ENCODE data around the gene SLC16A5. TPM values are rescaled to one million over a fixed set of nuclear protein-coding genes. Genes with fewer than 3 reads are reported as not detected.
"Not testable (repeated sequence)": the region's sequence is repeated elsewhere in the genome, so short reads cannot be mapped to it uniquely, and the experiment has no call there.

The SLC16A5 gene
- total RNA-seq, 2 donors from 2014 or later: 26.6 to 39.6 TPM

DNA sequence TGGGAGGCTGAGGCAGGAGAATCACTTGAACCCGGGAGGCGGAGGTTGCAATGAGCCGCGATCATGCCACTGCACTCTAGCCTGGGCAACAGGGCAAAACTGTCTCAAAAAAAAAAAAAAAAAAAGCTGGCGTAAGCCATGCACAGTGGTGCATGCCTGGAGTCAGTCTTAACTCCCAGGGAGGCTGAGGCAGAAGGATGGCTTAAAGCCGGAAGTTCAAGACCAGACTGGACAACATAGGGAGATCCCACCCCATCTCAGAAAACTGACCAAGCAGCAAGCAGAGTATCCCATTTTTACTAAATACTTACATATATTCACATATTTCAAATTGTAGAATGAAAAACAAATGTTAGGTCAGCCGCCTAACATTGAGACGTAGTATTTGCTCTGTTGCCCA is 39.2 kb downstream of the SLC16A5 start:
- ATAC-seq (no peak), DNase-seq (no peak)
- intact Hi-C loops (cut with DNase I, micrococcal nuclease): no loop called here

- intact Hi-C loops (cut with DNase I, micrococcal nuclease); DNase-seq: not testable (repeated sequence)
- ATAC-seq: peak; percentile 2
Observed at GRCh38 chr17:75127936-75128335, 40.2 kb downstream of the SLC16A5 start.

- ATAC-seq (no peak), DNase-seq (no peak)
- intact Hi-C loops (cut with DNase I, micrococcal nuclease): no loop called here
Observed at GRCh38 chr17:75128694-75129505, 41.1 kb downstream of the SLC16A5 start.

DNA sequence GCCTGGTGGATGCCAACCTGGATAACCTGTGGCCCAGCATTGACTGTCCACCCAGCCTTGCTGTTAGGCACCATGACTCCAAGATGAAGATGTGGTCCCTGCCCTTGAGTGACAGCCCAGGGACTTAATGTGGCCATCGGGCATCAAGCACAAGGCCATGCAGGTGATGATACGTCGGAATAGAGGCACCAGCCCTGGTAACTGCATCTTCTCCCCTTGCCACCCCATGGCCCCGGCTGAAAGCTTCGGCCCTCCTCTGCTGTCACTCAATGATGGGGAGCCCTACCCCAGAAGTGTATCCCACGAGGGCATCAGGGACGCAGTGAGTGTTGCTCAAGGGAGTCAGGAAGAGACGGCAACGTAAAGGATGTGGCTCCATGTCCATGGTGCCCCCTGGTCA is 41.8 kb downstream of the SLC16A5 start:
- no peak for ATAC-seq
- intact Hi-C loops (cut with DNase I, micrococcal nuclease): no loop called here
- no peak for DNase-seq

DNA sequence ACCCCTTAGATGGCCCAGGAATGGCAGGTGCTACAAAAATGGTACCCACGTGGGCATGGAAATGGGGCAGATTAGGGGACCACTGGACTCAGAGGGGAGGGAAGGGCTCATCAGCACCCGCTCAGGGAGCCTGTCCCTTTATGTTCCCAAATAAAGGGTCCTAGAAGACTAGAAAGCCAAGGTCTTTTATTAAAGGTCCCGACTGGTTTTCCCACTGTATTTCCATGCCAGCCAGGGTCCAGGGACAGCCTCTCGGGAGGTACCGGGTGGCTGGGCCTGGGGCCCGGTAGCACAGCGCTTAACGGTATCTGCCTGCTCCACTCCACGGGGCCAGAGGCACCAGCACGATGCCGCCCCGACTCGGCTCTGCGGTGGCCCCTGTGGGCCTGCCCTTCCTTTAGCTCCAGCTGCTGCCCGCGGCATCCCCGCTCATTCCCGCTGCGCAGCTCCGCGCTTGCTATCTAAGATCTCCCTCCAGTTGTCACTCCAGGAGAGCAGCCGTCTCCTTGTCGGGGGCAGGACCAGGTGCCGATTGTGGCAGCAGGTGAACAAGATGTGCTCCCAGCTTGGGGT is 42.4 kb downstream of the SLC16A5 start:
- DNase-seq (no peak), ATAC-seq (no peak)
- intact Hi-C loops (cut with DNase I, micrococcal nuclease): no loop called here

DNA sequence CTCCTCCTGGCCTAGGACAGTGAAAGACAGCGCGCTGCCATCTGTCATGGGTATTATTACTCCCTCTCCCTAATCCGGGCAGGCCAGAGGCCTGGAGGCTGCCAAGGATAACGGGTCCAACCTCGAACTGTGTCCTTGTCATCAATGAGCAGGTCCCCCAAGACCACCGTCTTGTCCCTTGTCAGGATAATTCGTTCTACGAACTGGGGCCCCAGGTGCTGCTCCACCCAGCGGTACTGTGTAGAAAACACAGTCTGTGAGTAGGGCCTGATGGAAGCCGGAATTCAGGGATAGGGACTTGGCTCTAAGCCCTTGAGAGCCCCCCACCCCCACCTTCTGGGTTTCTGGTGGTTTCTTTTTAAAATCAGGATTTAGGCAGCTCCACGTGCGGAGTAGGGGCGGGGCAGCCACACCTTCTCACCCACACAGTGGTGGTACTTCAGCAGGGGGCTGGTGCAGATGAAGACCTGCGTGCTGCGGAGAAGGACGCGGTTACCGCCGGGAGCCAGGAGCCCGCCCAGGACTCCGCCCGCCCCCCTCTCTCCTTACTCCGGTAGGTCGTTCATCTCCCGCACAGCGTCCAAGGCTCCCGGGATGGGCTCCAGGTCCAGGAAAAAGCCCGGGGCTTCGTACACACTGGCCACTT is 43.0 kb downstream of the SLC16A5 start:
- peak; percentile 63 to 66 for DNase-seq
- ATAC-seq: peak; percentile 53
- intact Hi-C loops (cut with DNase I, micrococcal nuclease): no loop called here

GRCh38 chr17:75131278-75132017 is 43.7 kb downstream of the SLC16A5 start, which contains the start of gene NT5C:
Gene NT5C (minus strand): TSS chr17:75131742. CDS start chr17:75131707, 35 bp downstream.
- intact Hi-C loops (cut with DNase I, micrococcal nuclease): no loop called here
- peak; percentile 89 to 92 for DNase-seq
- ATAC-seq: peak; percentile 82

DNA sequence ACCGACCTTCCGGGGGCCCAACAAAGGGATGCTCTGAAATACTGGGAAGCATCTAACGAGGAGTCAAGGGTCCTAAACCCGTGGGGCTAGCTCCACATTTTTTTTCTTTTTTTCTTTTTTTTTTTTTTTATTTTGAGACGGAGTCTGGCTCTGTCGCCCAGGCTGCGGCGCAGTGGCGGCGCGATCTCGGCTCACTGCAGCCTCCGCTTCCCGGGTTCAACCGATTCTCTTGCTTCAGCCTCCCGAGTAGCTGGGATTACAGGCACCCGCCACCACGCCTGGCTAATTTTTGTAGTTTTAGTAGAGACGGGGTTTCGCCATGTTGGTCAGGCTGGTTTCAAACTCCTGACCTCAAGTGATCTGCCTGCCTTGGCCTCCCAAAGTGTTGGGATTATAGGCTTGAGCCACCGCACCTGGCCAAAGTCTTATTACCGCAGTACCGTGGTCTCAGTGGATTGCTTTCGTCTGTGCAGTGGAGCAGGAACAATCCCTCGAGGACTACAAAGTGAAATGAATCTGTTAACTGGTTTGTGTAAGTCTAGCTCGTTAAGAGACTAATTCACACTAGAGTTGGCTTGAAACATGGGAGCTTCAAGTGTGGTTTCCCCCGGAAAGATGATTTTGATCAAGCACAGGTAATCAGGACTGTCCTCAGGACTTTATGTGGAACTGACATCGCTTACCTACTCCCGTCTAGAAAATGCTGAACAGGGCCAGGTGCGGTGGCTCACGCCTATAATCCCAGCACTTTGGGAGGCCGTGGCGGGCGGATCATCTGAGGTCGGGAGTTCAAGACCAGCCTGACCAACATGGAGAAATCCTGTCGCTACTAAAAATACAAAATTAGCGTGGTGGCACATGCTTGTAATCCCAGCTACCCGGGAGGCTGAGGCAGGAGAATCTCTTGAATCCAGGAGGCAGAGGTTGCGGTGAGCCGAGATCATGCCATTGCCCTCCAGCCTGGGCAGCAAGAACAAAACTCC is 44.6 kb downstream of the SLC16A5 start:
- intact Hi-C loops (cut with DNase I, micrococcal nuclease); DNase-seq; ATAC-seq: not testable (repeated sequence)

- intact Hi-C loops (cut with DNase I, micrococcal nuclease): no loop called here
- no peak for DNase-seq
- ATAC-seq: no peak
Observed at GRCh38 chr17:75133001-75133400, 45.2 kb downstream of the SLC16A5 start.

- intact Hi-C loops (cut with DNase I, micrococcal nuclease); DNase-seq; ATAC-seq: not testable (repeated sequence)
Observed at GRCh38 chr17:75133607-75134347, 46.0 kb downstream of the SLC16A5 start.

- no peak for DNase-seq
- intact Hi-C loops (cut with DNase I, micrococcal nuclease): no loop called here
Observed at GRCh38 chr17:75135452-75135851, 47.7 kb downstream of the SLC16A5 start.

DNA sequence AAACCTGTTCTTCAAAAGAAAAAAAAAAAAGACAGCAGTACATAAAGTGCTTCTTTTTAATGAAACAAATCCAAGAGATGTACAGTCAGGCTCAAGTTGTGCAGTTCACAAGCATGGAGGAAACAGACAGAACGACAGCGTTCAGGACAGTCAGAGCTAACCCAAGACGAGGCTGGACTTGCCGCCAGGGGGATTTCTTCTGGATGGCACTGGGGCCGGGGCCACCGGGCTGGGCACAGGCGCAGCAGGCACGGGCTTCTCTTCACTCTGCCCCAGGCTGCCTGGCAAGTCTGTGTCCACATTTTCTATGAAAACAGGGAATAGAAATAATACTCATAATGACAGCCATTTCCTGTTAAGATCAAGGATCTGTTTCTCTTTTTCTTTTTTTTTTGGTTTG is 48.2 kb downstream of the SLC16A5 start:
- DNase-seq: no peak
- intact Hi-C loops (cut with DNase I, micrococcal nuclease): no loop called here
- ATAC-seq: no peak

More at GRCh38 chr17:75135452-75135851, 47.7 kb downstream of the SLC16A5 start:
- ATAC-seq: no peak

- ATAC-seq; intact Hi-C loops (cut with DNase I, micrococcal nuclease); DNase-seq: not testable (repeated sequence)
Observed at GRCh38 chr17:75137762-75138161, 50.0 kb downstream of the SLC16A5 start.

DNA sequence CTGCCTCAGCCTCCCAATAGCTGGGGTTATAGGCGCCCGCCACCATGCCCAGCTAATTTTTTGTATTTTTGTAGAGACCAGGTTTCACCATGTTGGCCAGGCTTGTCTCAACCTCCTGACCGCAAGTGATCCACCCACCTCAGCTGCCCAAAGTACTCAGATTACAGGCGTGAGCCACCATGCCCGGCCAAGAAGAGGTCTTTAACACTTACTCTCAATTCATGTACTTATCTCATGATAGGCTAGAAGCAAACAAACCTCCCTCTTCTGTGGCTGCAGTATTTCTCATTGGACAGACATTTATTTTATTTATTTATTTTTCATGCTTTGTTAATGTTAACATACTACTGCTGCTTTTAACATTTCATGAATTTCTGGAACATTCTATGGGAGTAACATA is 50.8 kb downstream of the SLC16A5 start:
- no peak for DNase-seq
- intact Hi-C loops (cut with DNase I, micrococcal nuclease): no loop called here
- ATAC-seq: no peak

DNA sequence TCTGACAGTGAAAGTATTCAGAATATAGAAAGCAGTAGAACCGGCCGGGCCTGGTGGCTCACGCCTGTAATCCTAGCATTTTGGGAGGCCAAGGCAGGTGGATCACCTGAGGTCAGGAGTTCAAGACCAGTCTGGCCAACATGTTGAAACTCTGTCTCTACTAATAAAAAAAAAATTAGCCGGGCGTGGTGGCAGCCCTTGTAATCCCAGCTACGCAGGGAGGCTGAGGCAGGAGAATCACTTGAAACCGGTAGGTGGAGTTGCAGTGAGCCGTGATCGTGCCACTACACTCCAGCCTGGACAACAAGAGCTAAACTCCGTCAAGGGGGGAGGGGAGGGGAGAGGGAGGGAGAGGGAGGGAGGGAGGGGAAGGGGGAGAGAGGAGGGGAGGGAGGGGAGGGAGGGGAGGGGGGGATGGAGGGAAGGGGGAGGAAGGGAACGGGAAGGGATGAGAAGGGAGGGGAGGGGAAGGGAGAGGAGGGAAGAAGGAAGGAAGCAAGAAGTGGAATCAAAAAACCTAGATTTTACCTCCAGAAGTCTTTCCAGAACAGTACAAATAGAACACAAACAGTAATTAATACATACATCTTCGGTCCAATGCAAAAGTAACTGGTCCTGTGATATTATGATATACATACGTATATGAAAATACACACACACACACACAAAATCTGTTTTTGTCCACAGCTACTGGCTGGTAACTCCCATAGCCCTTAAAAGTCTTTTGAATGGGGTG is 54.6 kb downstream of the SLC16A5 start:
- ATAC-seq (no peak), DNase-seq (no peak)
- intact Hi-C loops (cut with DNase I, micrococcal nuclease): no loop called here

GRCh38 chr17:75144816-75145512 is 57.2 kb downstream of the SLC16A5 start:
- intact Hi-C loops (cut with DNase I, micrococcal nuclease): no loop called here
- ATAC-seq (no peak), DNase-seq (no peak)

All from left colon (tissue), 2 donors.